ENCODE measurements around the gene SEC31A.
A peak's percentile ranks its signal among the peaks of the same experiment; 100 is the strongest.
"Not testable (repeated sequence)": the region's sequence is repeated elsewhere in the genome, so short reads cannot be mapped to it uniquely, and the experiment has no call there.

SEC31A gene

DNA sequence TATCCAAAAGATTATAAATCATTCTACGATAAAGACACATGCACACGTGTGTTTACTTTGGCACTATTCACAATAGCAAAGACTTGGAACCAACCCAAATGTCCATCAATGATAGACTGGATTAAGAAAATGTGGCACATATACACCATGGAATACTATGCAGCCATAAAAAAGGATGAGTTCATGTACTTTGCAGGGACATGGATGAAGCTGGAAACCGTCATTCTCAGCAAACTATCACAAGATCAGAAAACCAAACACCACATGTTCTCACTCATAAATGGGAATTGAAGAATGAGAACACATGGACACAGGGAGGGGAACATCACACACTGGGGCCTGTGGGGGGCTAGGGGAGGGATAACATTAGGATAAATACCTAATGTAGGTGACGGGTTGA lies 57.9 kb downstream of the SEC31A start:
- DNase-seq (ENCODE audit: low spot score) = not testable (repeated sequence)

DNA sequence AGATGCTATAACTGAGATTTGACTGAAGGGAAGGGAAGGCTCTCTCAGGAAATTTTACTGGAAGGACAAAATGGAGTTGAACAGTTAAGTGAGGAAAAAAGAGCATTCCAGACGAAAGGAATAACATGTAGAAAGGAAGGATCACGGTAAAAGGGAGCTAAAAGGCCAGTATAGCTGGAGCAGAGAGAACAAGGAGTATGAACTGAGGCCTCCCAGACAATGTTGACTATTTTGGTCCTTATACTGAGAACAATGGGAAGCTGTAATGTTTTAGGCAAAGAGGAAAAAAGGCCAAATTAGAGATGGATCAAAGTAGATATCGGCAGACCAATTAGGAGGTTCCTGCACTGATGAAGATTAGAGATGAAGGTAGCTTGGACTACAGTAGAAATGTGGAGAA lies 65.5 kb downstream of the SEC31A start:
- DNase-seq (ENCODE audit: low spot score) = no peak

DNA sequence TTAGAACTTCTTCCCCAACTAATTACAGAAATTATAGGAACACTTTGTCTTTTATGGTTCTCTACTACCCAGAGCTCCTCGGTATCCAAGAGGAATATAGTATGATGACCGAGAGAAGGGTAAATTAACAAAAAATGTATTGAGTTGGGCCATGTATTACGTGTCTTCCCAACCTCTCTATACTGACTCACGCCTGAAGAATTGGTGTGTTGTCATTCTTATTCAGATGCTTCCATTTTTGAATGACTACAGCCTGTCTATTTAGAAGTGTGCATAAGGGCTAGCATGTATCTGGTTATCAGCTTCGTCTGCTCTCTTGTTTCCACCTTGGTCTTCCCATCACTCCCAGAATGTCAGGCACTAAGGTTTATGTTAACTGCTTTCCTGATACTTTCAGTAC lies 67.9 kb downstream of the SEC31A start:
- peak; percentile 63 for DNase-seq (ENCODE audit: low spot score)

DNA sequence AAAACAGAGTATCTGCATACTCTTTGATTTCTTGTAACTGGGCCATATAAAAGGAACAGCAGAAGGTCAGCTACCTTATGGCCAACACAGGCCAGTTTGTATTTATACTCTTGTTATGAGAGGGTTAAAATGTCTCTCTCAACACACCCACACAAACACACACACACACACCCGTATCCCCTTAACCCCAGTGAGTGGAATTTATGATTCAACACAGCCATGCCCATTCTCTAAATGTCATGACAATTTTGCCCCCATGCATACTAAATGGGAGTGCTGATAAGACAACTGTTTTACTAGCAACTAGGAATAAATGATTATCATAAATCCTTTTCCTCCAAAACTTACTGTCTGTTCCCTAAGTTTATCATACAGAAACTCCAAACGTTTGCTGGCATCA lies 70.3 kb downstream of the SEC31A start:
- no peak for DNase-seq (ENCODE audit: low spot score)

DNA sequence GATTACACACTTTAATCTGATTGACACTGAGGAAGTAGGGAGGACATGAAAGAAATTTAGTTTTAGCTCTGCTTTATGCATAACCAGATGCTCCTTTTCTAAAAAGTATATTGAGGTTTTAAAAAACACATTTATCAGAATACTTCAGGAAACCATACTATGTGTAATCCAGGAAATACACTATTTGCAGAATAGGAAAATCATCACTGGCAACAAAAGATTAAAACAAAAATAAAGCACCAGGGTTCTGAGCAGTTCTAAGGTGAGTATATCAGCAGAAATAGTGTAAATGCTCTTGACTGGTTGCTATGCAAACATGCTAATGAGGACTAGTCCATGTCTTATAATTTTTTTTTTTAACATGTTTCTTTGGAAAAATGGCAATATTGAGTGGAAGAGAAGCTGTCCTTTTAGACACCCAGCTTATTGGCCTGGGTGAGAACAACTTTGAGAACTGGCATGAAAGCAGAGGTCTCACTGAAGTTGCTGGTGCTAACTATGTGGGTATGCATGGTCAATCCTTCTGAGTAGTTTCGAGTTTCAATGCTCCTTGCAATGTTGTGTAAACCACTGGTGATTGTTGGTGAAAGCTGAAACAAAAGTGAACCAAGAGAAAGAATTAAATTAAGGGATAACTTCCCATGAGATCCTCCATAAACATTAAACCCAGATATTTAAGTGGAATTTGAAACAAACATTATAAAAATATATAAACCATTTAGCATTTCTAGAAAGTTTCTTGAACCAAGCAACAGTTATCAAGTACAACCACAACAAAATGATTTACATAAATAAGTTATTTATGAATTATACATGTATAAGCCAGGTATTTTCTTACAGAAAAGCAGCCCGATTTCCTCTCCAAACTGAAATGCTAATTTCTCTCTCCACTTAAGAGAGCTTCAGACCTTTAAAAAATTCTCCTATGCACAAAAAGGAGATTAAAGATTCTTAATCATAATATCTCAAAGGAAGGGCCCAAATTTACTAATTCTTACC lies 72.0 kb downstream of the SEC31A start:
- no peak for DNase-seq (ENCODE audit: low spot score)

DNA sequence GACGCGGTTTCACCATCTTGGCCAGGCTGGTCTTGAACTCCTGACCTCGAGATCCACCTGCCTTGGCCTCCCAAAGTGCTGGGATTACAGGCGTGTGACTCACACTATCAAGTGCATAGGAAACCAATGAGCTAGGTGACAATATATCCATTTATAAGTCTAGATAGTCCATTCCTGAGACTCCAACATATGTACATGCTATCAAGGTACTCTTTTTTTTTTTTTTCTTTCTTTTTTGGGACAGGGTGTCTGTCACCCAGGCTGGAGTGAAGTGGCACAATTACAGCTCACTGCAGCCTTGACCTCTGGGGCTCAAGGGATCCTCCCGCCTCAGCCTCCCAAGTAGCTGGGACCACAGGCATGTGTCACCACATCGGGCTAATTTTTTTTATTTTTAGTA lies 74.1 kb downstream of the SEC31A start:
- DNase-seq (ENCODE audit: low spot score) = not testable (repeated sequence)

DNA sequence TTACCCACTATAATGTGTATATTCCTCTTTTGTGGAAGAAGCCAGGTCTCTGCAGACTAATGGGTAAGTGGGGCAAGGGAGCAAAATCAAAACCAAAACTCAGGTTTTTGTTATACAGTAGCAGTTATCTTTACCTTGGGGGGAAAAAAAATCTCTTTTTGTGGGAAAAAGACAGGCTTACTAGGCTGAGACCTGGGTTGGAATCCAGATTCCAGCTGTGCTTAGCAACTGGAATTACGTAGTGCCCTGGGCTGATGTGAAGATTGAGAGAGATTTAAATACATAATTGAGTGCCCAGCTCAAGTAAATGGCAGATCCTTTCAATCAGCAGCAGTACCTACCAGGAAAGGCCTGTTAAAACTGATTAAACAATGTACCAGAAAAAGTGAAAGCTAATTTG lies 76.9 kb downstream of the SEC31A start:
- no peak for DNase-seq (ENCODE audit: low spot score)

DNA sequence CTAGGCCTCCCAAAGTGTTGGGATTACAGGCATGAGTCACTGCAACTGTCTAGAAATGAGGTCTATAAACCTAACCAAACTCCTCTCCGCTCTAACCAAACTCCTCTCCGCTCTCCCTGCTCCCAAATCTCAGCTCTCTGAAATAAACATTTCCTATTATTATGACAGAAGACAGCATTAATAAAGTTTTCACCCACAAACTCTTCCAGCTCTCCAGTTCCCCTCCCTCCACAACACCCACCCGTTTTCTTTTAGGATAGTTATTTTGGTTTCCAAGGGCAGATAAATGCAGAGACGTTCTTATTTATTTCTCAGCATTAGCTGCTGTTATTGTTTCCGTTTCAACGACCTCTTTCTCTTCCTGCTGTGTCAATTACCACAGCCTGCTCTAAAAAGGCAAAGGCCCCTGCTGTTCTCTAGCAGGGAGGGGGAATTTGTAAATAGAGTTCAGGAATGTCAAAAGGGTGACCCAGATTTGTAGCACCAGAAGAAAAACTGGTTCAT lies 79.1 kb downstream of the SEC31A start:
- DNase-seq (ENCODE audit: low spot score) = no peak

DNA sequence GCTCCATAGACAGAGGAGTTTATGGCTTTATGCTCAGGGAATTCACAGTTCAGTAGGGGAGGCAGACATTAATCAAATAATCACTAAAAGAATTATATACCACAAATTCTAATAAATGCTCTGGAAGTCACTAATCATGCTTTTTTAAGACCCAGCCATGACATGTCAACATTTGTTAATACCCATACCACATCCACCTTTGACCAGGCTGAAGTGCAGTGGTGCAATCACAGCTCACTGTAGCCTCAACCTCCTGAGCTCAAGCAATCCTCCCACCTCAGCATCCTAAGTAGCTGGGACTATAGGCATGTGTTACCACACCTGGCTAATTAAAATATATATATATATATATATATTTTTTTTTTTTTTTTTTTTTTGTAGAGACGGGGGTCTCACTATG lies 79.6 kb downstream of the SEC31A start:
- DNase-seq (ENCODE audit: low spot score) = no peak

DNA sequence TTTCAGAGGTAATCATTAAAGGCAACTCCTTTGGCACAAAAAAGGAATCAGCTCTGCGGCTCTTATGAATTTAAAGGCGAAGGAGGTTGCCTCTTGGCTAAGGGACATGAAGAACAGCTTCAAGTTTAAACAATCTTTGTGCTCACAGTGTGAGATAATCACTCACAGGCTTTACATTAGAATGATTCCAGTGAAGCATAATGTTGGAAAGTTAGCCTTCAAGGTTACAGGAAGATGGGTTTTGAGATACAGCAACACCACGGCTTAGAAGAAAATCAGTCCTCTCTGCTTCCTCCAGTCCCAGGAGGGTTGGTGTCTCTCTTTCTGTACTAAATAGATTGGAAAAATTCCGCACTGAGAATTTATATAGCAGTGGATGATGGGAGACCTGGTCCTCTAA lies 80.8 kb downstream of the SEC31A start:
- no peak for DNase-seq (ENCODE audit: low spot score)

DNA sequence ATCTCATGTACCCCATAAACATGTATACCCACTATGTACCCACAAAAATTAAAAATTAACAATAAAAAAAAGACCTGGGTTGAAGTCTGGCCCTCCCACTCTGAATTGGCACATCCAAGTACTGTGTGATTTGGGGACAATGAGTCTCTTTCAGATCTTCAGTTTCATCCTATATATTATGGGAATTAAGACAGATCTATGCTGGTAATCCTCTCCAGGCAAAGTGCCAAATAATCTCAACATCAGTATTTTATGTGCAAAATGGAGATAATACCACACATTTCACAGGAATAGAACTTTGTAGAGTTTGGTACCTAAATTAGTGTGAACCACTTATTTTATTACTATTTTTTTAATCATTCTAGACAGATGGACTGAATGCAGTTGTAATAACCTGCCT lies 81.3 kb downstream of the SEC31A start:
- DNase-seq (ENCODE audit: low spot score) = no peak

DNA sequence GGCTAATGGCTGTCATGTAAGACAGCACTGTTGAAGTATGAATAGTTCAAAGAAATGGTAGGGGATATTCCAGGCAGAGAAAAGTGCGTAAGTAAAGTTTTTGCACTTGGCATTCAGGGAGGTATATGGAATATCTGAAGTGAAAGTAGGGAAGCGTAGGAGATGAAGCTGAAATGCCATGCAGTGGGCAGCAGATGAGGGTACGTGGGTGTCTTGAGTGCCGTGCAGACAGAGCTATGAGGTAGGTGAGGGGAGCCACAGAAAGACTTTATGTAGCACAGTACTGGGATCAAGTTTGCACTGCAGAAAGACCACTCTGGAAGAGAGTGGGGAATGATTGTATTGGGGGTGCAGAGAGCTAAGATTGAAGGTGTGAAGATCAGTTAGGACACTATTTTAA lies 87.2 kb downstream of the SEC31A start:
- no peak for DNase-seq (ENCODE audit: low spot score)

DNA sequence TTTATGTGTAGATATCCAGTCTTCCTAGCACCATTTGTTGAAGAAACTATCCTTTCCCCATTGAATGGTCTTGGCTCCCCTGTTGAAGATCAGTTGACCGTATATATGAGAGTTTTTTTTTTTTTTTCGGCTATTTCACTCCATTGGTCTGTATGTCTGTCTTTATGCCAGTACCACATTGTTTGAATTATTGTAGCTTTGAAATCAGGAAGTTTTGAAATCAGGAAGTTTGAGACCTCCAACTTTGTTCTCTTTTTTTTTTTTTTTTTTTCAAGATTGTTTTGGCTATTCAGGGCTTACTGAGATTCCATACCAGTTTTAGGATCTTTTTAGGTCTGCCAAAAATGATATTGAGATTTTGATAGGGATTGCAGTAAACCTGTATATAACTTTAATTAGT lies 88.0 kb downstream of the SEC31A start:
- DNase-seq (ENCODE audit: low spot score) = no peak

DNA sequence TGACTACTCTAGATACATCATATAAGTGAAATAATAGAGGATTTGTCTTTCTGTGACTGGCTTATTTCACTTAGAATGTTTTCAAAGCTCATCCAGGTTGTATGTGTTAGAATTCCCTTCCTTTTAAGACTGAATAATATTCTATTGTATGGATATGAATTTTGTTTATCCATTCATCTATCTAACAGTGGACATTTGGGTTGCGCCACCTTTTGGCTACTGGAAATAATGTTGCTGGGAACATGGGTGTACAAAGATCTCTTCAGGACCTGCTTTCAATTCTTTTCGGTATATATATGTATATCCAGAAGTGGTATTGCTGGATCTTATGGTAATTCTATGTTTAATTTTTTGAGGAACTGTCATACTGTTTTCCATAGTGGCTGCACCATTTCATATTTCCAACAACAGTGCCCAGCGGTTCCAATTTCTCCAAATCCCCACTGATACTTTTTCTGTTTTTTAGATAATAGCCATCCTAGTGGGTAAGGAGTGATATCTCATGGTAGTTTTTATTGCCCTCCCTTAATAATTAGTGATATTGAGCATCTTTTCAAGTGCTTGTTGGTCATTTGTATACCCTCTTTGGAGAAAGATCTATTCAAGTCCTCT lies 88.9 kb downstream of the SEC31A start:
- peak; percentile 43 for DNase-seq (ENCODE audit: low spot score)

DNA sequence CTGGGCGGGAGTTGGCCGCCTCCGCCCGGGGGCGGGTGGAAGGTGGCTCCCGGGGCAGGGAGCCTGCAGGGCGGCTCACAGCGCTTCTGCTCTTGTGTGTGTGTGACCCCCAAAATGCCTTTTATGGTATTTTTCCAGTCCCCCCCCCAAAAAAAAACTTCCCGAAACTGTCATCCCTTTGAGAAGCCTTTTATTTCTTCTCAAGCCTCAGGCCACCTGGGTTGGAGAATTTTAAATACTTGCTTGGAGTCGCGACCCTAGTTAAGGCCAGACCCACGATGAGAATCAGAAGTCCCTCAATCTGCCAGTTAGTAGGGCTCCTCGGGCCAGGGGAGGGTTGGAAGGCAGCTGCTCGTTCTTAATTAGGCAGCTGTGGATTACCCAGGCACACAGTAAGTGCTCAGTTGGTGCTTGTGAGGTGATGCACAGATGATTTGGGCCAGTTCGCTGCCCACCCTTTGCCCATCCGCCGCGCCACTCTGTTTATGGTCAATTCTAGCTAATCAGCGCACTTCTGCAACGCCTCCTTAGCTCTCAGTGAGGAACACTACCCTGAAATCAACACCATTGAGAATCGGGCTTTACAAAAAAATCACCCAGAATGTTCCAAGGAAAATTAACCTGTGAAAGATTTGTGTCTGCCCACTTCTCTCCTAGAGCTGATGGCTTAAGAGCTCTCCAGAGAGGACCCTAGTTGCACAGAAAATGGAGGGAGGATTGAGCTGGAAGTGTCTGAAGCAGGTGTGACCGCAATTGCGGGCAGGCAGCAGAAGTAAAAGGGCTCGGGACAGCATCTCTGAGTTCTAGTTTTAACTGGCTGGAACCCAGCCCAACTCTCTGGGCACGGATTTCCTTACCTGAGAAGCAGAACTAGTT lies 91.7 kb downstream of the SEC31A start:
- peak; percentile 21 for DNase-seq (ENCODE audit: low spot score)

DNA sequence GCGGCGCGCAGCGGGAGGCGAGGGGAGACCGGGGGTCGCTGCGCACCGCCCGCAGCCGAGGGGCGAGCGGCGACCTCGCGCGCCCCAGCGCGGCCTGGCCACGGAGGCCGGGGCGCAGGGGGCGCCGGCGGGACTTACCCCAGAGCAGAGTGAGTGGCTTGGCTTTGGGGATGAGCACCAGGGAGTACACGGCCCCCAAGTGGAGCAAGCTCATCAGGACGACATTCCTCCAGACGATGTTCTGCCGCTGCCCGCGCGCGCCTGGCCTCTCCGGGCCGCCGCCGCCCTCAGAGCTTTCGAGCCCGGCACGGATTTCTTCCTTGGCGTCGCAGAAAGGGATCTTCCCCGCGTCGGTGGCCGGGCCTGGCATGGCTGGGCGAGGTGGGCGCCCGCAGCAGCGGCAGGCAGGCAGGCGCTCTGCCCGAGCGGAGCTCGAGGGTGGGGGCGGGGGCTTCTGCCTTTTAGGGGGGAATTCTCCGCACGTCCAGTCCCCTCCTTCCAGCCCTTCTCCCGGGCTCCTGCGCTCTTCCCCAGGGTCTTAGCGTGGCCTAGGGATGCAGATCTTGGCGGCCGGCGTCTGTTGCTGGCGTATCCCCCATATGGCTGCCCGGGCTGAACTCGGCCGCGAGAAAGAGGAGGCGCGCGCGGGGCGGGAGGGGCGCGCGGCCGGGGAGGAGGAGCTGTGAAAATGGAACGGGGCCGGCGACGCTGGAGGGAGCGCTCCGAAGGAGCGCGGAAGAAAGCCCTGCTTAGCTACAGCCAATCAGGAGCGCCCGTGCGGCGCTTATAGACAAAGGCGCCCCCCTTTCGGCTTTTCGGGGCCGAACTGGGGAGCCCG lies 92.6 kb downstream of the SEC31A start, which contains the start of gene SCD5:
Gene SCD5 (minus strand): TSS at position 629 of the 838 bp plus-strand sequence. CDS start 259 bp downstream, at position 370.
- DNase-seq (ENCODE audit: low spot score) = peak; percentile 93

DNA sequence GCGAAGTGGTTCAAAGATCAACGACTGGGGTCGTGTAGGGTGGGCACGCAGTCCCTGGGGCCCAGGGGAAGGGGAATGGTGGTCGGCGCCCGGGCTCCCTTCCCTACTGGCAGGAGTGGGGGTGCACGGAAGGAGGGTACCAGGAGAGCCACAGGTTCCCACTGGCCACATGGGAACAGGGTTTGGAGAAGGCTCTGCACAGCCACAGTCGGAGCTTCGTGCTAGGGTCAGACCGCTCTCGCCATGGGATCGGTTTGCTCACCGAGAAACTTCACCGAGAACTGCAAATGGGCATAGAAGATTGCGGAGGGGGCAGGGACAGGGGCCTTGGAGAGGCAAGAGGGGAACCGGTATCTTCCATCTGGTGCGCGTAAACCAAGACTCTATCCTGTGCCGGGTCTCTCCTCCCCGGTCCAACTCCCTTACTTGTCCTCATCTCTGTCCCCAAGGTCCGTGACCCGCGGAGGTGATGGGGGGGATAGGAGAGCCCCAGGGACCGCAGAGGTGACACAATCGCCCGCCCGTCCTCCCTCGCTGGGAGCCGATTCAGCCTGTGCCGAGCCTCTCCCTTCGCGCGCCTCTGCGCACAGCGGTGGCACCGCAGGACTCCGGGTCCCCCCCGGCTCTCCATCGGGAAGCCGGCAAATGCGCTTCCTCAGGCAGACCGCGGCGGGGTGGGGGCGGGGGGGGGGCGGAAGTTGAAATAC lies 93.4 kb downstream of the SEC31A start:
- DNase-seq (ENCODE audit: low spot score) = peak; percentile 58

DNA sequence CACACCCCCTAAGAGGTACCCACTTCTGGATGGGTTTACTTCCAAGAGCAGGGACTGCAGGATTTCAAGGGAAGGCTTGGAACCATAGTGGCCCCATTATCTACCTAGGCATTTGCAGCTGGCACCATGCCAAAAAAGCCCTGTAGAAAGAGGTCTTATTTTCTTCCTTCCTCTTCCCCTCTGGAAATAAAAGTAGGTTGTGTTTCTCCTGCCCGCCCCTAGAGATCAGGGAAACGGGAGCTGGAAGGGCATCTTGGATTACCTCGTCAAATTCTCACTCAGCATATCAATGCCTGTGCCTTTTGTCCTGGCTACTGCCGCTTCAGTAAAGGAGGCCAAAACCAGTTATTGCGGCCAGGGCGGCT lies 93.9 kb downstream of the SEC31A start:
- DNase-seq (ENCODE audit: low spot score) = no peak

DNA sequence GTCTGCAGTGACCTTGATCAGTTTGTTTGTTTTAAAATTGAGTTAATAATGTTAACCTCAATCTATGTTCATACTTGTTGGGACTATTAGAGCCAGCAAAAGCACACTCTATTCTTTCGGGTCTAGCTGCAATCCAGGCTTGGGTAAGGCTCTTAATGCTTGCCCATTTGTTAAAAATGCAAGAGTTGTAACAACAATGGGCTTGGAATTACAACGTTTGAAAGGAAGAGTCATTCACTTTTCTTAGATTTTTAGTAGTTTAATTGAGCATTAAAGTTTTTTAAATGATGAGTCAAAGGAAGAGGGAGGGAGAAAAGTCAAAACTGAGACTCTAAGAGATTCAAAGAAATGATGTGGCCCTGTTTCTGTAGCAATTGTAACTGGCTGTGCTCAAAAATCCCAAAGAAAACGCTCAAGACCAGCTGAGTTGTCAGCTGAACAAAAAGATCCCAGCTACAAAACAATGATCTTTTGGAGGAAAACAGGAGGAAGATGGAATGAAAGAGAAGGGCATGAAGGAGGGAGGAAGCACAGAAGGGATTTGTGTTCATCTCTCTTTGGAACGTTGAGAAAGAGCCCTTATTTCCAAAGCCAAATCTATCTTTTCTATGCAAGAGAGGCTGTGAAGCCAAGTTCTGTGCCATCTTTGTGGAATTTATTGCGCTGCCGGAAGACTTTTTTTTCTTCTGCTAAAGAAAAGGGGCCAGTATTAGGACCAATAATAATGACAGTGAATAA lies 97.9 kb downstream of the SEC31A start:
- peak; percentile 15 for DNase-seq (ENCODE audit: low spot score)

DNA sequence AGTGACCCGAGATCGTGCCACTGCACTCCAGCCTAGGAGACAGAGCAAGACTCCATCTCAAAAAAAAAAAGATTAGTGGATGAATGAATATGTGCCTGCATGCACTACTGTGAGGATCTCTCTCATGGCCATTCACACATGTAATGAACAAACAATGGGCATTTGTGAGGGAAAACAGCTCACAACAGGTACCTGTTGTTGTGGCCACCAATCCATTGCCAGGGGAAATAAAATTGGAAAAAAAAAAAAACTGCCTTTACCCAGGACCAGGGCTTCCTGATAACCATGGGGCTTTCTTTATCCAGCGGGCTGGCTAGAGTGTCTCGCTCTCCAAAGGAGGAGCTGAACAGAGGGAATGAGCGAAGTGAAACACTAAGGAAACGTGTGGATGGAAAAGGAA lies 99.8 kb downstream of the SEC31A start:
- DNase-seq (ENCODE audit: low spot score) = no peak

Data from GM03348 (cell line).